Superior temporal gyrus (tissue), 1 donor: ENCODE data around the gene MEIS2.
A peak's percentile ranks its signal among the peaks of the same experiment; 100 is the strongest.

Experiments used
- DNase-seq: peaks from one replicate; pipeline ENCODE4 v3.0.0-alpha.2; 2016; ENCODE audit errors: extremely low spot score

Gene MEIS2

DNA sequence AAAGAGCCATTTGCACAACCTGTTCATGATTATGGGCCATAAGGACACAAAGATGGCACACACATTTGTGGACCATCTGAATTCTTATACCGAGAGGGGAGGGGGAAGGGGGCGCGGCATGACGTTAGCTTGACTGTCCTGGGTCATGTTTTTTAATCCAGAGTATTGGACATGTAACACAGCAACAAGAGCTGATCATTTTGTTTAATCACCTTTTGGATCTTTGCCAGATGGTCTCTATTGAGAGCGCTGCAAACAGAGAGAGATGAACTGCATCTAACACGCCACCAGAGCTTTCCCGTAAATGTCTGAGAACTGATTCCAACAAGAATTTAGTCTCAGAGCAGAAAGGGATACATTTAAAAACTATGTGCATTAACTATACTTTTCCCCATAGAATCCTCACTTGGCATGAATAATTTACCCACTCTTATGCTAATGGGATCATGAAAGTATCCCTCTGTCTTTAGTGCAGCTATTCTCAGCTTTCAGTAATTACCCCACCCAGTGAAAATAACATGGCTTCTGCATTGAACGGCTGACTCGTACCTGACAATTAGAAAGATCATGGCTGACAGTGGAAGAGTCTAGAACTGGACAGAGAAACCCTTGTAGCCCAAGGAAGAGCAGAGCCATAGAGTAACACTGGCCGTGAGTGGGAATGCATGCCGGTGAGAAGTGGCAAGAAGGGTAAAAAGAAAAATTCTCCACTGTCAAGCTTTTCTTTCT is 22.6 kb downstream of the MEIS2 start:
- peak; percentile 52 for DNase-seq

DNA sequence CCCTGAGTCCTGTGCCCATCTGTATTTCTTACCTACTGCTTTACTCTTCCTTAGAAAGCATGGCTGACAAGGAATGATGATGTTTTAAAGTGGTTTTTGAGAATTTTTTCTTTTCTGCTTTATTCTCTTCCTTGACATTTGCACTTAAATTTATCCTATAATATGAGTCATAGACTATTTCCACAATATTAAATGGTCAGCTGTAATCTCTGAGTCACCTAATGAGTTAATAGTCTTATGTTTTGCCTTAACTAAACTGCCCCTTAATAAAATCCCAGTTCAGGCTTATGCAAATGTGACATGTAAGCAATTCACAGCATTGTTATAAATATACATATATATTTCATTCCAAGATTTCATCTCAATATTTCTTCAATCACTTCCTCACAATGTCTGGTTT is 23.8 kb downstream of the MEIS2 start:
- DNase-seq = no peak

DNA sequence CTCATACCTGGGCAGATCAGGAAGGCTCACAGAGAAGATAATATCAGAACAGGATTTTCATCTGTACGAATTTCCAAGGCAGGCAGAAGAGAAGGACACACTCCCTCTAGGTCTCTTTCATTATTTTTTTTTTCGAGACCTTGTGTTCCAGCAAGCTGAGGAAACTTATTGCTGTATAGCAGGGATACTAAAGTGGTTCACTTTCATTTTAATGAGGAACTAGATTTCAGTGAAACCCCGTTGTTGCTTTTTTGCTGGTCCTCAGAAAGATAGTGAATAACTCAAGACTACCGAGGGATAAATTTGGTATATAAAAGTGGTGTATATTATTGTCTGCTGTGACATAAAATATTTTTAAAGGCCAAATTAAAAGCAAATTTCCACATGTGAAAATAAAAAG is 24.6 kb downstream of the MEIS2 start:
- DNase-seq = no peak

DNA sequence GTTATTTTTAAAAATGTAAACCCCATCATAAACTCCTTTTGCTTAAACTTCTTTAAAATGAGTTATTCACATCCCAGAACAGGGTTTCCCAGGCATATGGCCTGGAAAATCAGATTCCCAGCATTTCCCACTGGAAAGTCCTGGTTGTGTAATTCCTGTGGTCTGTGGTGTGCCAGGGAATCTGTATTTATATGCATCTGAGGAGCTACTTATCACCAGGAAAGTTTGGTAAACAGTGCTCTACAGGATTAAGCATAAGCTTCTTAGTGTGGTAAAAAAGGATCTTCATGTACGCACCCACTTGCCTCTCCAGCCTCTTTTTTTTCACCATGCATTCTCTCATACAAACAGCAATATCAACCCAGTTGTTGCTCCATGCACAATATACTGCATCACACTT is 28.2 kb downstream of the MEIS2 start:
- DNase-seq = no peak

DNA sequence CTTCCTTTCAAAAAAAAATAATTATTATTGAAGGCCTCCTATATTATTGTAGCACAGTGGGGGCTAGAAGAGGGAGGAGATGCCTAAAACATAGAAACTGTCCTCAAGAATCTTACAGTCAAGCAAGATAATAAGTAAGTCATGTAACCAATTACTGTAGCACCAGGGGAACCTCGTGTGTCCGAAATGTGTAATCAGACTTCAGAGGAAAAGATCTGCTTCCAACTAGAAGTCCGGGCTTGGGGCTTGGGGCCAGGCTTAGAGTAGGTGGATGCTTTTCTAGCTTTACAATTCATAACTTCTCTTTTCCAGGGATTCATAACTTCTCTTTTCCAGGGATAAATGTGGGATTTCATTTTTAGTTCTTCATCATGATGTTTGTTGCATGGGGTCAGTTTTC is 29.2 kb downstream of the MEIS2 start:
- no peak for DNase-seq

DNA sequence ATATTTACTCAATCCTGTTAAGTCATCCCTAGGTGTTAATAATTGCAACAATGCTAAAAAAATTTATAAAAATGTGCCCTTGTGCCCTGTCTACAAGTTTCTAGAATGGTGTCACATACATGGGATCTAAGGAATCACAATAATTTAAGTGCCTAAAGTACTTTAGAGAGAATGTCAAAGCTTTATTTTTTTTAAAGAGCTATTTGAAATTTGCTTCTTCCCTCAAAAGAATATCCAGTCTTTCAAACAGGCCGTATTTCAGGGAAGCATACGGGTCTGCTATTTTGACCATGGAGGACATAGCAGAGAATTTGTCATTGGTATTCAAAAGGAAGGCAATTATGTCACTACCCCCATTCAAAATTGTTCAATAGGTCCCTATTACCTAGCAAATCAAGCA is 29.7 kb downstream of the MEIS2 start:
- no peak for DNase-seq

DNA sequence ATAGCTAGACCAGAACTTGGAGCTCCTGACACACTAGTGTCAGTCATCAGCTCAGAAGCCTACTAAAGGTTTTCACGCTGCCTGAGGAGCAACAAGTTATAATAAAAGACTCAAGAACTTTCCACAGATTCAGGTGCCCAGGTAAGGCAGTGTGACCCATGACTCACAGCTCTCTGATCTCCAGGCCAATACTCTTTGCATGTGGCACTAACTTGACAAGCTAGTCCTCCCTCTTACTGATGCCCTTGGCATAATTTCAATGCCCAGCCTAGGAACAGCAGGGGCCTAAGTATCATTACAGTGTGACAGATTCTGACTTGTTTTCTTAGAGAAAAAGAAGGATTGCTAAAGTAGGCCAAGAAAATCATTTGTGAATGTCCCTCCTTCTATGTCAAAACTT is 38.4 kb downstream of the MEIS2 start:
- no peak for DNase-seq

DNA sequence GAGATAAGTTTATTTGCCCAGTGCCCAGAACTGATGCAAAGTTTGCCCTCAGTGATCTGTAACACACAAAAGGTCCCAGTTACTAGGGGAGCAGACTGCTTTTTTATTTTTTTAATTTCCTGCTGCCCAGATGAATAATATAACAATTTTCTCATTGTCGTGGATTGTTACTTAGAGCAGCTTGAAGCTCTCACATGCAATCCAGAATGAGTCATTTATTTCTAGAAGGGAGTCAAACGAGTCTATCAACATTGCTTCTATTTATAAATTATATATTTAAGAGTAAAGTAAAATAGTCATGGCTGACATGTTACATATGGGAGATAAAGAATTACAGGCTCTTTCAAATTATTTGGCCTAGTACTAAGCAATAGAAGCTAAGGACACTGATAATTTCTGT is 41.3 kb downstream of the MEIS2 start:
- no peak for DNase-seq

DNA sequence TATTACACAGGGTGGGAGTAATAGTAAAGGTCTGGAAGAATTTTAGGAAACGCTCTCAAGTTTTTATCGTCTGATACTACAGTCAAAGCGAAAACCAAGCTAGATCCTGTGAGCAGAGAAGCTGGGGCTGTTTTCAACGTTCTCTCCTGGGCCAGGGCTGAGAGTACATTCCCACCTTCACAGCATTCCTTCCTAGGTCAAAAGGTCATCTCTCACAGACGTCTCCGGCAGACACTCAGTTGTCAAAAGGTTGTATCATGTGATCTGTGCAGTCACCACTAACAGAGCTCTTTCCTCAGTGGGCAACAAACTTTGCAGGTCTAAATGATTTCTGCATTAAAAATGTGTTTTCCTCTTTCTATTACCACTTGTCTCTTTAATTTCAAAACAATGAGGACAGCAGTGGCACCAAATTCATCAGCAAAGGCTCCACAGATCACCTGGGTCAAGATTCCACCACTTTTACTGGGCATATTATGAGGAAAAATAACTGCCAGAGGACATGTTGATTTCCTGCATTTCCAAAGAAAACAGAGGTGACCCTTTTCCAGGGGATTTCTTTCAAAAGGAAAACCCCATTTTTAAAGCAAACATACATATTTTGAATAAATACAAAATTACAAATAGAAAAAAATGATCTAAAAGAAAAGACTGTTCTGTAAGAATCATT is 41.9 kb downstream of the MEIS2 start:
- no peak for DNase-seq

DNA sequence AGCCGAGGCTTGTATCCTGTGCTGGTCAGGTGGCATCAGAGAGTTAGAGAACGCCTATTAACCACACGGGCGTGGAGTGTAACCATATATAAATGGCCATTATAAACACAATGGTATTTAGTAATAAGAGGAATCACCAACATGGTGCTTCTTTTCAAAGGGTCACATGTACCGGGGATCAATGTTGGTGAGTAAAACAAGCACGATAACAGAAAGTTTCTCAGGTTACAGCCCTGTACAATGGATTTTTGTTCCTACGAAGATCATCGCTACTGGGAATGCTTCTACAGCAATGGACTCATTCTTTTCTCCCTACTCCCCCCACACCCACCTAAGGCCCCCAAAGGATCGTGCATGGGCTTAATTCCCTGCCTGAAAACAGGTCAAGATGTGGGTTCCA is 42.5 kb downstream of the MEIS2 start:
- no peak for DNase-seq

DNA sequence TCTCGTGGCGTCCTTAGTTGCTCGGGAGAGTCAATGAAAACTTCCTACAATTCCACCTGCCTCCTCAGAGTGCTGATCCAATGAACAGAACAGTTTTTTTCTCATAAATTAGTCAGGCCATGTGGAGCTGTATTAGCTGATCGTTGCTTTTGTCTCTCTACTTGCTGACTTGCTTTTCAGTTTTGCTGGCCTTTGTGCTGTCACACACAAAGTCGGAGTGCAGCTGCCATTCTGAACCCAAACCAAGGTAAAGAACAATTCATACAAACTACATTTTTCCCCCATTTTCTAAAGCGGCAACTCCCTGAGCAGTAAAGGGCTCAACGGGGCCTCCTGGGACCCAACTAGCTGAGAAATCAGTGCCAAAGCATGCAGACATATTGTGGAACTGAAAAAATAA is 43.1 kb downstream of the MEIS2 start:
- no peak for DNase-seq

DNA sequence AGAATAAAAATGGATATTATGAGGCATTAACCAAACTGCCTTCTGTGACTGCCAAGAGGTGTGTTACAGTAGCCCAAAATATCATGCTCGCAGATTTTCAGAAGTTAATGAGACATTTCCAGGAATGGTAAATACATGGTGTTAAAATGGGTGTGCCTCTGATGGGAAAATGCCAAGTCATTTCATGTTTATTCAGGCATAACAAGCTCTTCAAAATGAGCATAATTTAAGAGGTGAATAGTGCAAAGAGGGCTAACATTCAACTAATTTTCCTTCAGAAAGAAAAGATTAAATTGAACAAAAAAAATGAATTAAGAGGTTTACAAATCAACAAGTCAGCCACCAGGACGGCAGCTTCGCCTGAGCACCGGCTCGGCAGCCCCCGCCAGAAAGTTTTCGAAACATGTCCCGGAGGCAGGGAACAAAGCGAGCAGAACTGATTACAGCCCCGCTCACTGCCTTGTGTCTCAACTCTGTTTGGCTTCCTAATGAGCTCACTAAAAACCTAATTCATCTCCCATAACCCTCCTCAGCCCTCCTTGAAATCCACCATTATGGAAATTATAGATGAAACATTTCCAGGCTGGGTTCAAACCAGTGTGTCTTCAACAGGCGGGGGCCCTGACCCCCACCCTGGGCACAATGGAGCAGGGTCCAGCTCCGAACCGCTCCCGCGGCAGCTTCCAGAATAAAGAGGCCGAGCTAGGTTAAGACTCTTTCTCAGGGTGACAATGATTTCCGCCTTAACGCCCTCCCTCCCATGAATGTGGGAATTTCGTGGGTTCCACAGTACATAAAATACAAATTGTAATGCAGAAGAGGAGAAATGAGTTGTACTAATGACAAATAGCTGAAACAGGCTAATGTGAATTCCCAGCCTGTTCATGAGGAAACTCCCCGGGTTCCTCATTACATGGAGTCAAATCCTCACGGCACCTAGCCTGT is 43.9 kb downstream of the MEIS2 start:
- DNase-seq = no peak

DNA sequence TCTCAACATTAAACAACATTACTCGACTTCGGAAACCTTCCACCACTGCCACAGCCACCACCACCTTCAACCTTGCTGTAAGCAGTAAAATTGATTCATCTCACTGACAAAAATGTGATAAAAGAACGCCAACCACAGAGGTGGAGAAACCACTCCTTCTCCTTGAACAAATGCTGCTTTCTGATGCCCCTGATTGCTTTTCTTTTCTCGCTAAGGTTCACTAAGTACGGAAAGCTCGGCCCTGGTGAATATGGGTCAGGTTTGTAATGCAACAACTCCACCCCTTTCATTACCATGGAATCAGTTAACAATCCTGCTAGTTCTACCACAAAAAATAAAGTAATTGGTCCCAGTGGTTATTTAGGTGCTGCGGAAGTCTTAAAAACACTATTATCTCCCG is 44.9 kb downstream of the MEIS2 start:
- no peak for DNase-seq

DNA sequence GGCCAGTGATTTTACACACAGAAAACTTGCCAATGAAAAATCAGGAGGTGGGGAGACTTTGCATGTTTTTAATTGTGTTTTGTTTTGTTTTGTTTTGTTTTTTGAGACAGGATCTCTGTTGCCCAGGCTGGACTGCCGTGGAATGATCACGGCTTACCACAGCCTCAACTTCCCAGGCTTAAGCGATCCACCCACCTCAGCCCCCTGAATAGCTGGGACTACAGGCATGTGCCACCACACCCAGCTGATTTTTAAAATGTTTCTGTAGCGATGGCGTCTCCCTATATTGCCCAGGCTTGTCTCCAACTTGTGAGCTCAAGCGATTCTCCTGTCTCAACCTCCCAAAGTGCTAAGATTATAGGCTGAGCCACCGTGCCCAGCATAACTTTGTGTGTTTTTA is 46.0 kb downstream of the MEIS2 start:
- no peak for DNase-seq

DNA sequence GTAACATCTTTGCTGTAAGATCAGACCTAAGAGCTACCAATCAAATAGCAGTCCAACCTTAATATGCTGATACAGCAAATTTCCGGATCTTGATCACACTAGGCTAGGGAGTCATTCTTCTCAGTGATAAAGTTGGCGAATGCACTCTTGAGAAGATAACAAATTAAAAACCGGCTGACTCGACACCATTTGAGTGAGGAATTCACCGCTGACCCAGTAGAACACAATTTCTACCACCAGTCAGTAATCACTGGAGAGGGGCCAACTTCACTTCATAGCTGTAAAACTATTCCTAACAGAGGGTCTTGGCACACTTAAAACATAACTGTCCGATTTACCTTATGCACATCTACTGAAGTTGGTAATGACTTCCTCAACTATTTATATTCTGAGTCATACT is 47.2 kb downstream of the MEIS2 start:
- no peak for DNase-seq

DNA sequence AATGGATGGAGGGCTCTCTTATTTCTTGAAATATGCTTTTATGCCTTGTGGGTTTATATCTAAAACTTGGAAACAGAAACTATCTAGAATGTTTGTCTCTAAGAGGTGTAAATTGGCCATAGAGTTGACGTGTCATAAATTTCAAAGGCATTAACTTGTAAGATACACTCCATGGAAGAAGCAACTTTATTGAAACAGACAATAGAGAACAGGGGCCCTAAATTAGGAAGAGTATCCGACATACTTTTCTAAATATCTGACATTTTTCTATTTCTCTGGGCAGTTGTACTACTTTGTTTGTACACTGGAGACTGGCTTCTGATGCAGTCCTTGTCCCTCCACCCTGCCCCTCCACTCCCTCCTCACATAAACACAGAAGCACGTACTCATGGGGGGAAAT is 50.0 kb downstream of the MEIS2 start:
- DNase-seq = no peak

DNA sequence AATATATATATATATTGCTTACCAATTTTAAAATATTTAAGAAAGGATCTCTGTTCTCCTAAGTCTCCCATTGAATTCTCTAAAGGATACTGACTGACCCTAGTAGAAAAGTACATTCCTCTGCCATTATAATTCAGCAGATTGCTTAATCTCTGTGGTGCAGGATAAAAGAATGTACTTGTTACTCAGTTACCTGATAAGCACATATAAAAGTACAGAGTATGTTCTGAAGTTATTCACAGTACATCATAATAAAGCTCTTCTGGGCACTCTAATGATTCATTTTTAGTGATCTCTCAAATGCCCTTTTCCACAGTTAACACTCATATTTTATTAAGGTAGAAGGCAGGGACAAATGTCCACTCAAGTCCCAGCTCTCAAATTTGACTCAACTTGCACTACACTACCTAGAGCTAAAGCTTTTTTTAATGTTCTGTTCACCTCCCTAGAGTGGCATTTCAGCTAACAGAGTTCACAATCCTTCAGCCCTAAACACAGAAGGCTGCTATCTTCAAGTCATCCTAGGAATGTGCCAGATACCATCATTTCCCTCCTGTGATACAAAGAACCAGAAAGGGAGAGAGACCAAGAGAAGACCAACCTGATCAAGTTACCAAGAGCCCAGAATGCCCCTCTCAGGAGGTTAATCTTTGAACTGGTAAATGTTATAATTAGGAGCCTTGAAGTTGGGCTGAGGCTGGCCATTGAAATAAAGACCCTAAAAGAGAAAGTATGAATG is 53.3 kb downstream of the MEIS2 start:
- no peak for DNase-seq

DNA sequence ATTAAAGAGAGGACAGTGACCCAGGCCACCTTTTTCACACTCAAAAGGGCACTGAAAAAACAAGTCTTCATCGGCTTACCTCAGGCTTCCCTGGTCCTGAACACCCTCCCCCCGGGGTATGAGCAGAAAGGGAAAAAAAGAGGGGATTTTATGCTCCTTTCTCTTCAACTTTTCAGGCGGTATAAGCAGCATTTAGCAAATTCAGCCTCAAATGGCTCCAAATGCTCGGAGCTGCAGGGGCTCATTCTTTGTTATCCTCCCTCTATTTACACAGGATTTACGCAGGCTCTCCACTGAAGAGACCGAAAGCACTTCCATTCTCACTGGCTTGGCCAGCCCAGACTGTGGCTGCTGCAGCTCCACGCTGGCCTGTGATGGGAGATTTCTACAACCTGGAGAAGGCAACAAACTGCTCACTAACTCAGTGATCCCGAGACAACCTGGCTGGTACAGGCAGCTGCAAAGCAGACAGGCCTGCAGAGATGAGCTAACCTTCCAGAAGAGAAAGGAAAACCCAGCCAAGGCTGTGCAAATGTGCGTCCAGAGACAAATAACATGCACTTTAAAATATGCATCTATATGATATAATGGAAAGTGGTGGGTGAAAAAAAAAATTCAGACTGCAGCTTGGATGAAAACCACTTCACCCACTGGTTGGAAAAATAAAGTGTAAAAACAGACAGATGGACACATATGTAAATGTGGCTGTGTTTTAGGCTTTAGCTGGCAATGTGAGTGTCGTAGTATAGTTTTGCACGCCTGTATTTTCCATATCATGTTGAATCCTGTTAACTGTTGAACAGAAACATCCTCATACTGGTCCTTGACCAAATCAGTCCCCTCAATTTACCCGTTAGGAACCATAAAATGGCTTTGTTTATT is 54.2 kb downstream of the MEIS2 start:
- DNase-seq = peak; percentile 50

DNA sequence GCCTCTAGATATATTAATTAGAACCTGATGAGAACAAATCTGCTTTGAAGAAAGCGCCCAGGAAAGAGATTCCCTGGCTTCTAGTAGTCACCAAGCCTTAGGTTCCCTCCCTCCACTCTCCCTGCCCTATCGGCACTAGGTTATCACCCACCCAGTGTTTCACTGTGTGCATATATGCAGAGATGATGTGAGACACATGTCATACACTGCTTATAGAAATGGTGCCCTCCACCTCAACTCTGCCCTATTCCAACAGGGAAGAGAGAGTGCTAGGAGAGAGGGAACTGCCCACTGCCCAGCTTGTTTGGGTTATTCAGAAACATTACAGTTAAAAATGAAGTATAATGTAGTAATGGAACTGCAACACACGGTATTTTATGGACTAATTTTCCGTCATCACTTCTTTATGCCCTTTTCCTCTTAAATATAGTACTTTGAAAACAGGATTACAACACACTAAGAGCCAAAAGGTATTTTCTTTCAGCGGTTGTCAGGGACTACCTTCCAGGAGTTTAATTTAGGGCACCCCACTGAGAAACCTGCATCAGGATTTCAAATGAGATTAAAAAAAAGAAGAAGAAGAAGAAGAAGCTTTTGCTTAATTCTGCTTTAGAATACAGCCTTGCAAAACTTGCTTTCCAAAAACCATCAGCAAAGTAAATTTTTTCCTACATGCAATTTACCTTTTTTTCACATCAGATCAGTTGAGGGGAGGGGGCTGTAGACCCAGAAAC is 55.3 kb downstream of the MEIS2 start:
- no peak for DNase-seq

DNA sequence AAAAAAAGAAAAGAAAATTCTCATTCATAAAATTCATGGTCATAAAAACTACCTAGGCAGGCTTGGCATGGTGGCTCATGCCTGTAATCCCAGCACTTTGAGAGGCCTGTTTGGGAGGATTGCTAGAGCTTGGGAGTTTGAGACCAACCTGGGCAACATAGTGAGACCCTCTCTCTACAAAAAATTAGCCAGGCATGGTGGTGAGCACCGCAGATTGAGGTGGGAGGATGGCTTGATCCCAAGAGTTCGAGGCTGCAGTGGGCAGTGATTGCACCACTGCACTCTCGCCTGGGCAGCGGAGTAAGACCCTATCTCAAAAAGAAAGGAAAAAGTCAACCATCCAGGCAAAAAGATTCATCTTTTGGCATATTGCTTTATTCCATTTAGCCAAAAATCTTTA is 58.5 kb downstream of the MEIS2 start:
- DNase-seq = no peak
